Adrenal gland (tissue), 12 donors: Measurements from ENCODE around the gene IL17A. TPM values are rescaled to one million over a fixed set of nuclear protein-coding genes. Genes with fewer than 3 reads are reported as not detected.
"Not testable (repeated sequence)": the region's sequence is repeated elsewhere in the genome, so short reads cannot be mapped to it uniquely, and the experiment has no call there.

ENCODE experiments used
- DNase-seq, 7 donors: peaks; one replicate each; pipeline ENCODE4 v3.0.0-alpha.2; 2019 to 2020
- H3K27ac ChIP-seq, 5 donors: fragments of 200-600 bp; sonication (generic) in 4 of 5; 1 replicate in 3 of 5; 2 replicates in 2 of 5; pipeline versions ENCODE4 v1.5.1 to v1.8.0; 2016 to 2020; ENCODE audit warnings: mild to moderate bottlenecking in 1 of 5
- H3K27me3 ChIP-seq: fragments of 200-600 bp; 2 replicates; pipeline ENCODE4 v1.8.0; 2021
- H3K36me3 ChIP-seq, 2 donors: fragments of 200-600 bp; replicated peaks in 1 of 2; 1 replicate in 1 of 2; 2 replicates in 1 of 2; pipeline versions ENCODE4 v1.5.1 to v1.8.0; 2018 to 2022
- H3K4me1 ChIP-seq, 2 donors: fragments of 200-600 bp; replicated peaks in 1 of 2; 1 replicate in 1 of 2; 2 replicates in 1 of 2; pipeline versions ENCODE4 v1.5.1 to v1.8.0; 2018 to 2021
- H3K4me3 ChIP-seq, 4 donors: fragments of 200-600 bp; sonication (generic) in 3 of 4; one replicate each; pipeline ENCODE4 v1.5.1; 2016 to 2018
- H3K9me3 ChIP-seq, 3 donors: fragments of 200-600 bp; sonication (generic) in 1 of 3; replicated peaks in 1 of 3; 1 replicate in 2 of 3; 2 replicates in 1 of 3; pipeline versions ENCODE4 v1.5.1 to v1.8.0; 2016 to 2021
- POLR2A ChIP-seq, 2 donors: fragments of 450-650 bp; IDR thresholded peaks; one replicate each; pipeline ENCODE4 v1.6.1; 2017; ENCODE audit warnings: antibody characterized with exemption in 2 of 2, mild to moderate bottlenecking in 2 of 2, moderate library complexity in 1 of 2
- WGBS, 4 donors: extraction: QIAGEN DNeasy Blood & Tissue Kit in 2 of 4; methylation state at CpG; one replicate each; pipeline versions ENCODE4 v1.1.5 to v1.1.7; 2013 to 2017; 5-methylcytosine and 5-hydroxymethylcytosine counted together
- intact Hi-C, 2 donors: fragments of 100-400 bp; cut with DNase I; formaldehyde crosslinking; loops; one replicate each; pipeline versions ENCODE4 v1.14.1 to v1.15.0; 2022 to 2023
- polyA plus RNA-seq, 3 donors: library from polyadenylated mRNA; stranded (reverse); fragments of 200-250 nt in 2 of 3; fragments of 350-450 nt in 1 of 3; fragmentation: Illumina TruSeq in 1 of 3; extraction: RNeasy Lipid Tissue Mini Kit (QIAGEN cat#74804) in 1 of 3; gene quantifications; one replicate each; pipeline ENCODE4 v1.2.3, GENCODE V29; 2013 to 2014
- total RNA-seq, 9 donors: library from RNA; depleted of rRNA in 4 of 9; stranded (reverse); fragments of >200 nt in 4 of 9; fragments of 120-200 nt in 1 of 9; fragmentation: NEBNext Ultra II Directional in 1 of 9; extraction: Animal tissue kit (Norgen Biotek cat#: 25700) in 1 of 9; gene quantifications; one replicate each; pipeline versions ENCODE4 v1.1.0 to v1.2.4, GENCODE V29; 2013 to 2023
- TF ChIP-seq, protein P1 (sequence below), 6 experiments: fragments of 450-650 bp in 4 of 6; fragments of 200-600 bp in 2 of 6; sonication (generic) in 1 of 6; IDR thresholded peaks; 1 replicate in 5 of 6; 2 replicates in 1 of 6; pipeline versions ENCODE4 v1.5.1 to v1.8.0; 2016 to 2021; ENCODE audit warnings: antibody characterized with exemption in 6 of 6, mild to moderate bottlenecking in 2 of 6, moderate library complexity in 1 of 6
- donor health status: healthy with polysubstance abuse.
- donor health status: Bipolar disorder and iron deficiency.
- donor health status: DM: yes; HTN: yes; CAD: no.
- donor health status: DM: no; HTN: no; CAD: no.
- donor health status: DM: no; HTN: no; CAD: no.
- donor health status: DM: yes; HTN: yes; CAD: no.

Gene IL17A
- total and polyA plus RNA-seq, 12 donors, result not detected

DNA sequence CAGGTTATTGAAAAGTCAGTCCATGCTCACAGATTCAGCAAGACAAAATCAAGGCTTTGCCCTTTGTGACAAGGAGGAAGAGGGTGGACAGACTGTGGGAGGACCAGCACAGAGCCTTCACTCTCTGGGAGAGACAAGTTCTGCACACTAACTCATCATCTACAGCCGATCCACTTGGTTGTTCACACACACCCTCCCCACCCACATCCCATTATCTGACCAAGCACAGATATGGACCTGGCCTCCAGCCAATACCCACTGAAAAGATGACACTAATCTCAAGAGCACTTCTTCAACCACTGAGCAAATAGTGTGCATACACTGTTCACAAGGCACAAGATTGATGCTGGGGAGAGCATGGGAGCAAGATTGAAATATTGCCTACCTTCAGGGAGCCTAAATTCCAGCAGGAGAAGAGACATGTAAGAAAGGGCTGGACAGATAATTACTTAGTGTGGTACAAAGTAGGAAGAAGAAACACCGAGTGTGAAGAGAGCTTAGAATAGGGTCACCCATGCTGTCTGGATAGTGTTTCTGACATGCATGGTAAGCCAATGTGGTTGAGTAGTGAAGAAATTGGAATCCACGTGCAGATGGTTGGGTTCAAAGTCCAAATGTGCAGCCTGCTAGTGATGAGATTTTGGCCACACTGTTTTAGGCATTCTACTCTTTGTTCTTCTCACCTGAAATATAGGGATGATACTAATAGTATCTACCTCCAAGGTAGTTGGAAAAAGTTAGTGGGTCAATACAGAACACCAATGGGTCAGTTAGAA, 21.7 kb upstream of the IL17A start:
- WGBS, 4 donors, result 50 to 69% (median 56%) methylated on average over 3 of the region's 3 CpGs
- Histone ChIP-seq H3K27ac (no peak overlapping the region), H3K9me3 (no peaks in the 10 kb centered on the region), H3K27me3 (no peaks in the 10 kb centered on the region), H3K4me1 (no peaks in the 10 kb centered on the region), H3K36me3 (no peaks in the 10 kb centered on the region), H3K4me3 (no peak overlapping the region)
- no peak for DNase-seq
- TF ChIP-seq, protein P1, sequence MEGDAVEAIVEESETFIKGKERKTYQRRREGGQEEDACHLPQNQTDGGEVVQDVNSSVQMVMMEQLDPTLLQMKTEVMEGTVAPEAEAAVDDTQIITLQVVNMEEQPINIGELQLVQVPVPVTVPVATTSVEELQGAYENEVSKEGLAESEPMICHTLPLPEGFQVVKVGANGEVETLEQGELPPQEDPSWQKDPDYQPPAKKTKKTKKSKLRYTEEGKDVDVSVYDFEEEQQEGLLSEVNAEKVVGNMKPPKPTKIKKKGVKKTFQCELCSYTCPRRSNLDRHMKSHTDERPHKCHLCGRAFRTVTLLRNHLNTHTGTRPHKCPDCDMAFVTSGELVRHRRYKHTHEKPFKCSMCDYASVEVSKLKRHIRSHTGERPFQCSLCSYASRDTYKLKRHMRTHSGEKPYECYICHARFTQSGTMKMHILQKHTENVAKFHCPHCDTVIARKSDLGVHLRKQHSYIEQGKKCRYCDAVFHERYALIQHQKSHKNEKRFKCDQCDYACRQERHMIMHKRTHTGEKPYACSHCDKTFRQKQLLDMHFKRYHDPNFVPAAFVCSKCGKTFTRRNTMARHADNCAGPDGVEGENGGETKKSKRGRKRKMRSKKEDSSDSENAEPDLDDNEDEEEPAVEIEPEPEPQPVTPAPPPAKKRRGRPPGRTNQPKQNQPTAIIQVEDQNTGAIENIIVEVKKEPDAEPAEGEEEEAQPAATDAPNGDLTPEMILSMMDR (IDR thresholded peaks at IDR 0.05), result no peak
- no peak for TF ChIP-seq POLR2A (IDR thresholded peaks at IDR 0.05)
- intact Hi-C loops, result no loop called here

DNA sequence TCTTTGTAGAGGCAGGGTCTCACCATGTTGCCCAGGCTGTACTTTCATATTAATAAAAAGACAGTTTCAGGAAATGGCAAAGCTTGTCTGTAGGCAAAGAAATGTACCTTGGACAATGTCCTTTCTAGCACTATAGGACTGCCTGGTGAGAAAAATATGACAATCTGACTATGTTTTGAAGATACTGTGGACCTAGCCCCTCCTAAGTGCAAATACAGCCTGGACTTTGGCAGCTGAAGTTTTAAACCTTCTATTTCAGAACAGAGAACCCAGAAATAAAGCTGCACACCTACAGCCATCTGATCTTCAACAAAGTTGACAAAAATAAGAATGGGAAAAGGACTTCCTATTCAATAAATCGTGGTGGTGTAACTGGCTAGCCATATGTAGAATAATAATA, 18.9 kb upstream of the IL17A start:
- Histone ChIP-seq H3K9me3 (no peaks in the 10 kb centered on the region), H3K27me3 (no peaks in the 10 kb centered on the region), H3K36me3 (no peaks in the 10 kb centered on the region), H3K4me3 (no peak overlapping the region), H3K4me1 (no peaks in the 10 kb centered on the region), H3K27ac (no peak overlapping the region)
- WGBS, 4 donors, result 81 to 92% (median 85%) methylated on average over 1 of the region's 1 CpG
- no peak for DNase-seq
- intact Hi-C loops, result no loop called here
- TF ChIP-seq, protein P1 (IDR thresholded peaks at IDR 0.05), result no peak
- TF ChIP-seq POLR2A (IDR thresholded peaks at IDR 0.05), result no peak

DNA sequence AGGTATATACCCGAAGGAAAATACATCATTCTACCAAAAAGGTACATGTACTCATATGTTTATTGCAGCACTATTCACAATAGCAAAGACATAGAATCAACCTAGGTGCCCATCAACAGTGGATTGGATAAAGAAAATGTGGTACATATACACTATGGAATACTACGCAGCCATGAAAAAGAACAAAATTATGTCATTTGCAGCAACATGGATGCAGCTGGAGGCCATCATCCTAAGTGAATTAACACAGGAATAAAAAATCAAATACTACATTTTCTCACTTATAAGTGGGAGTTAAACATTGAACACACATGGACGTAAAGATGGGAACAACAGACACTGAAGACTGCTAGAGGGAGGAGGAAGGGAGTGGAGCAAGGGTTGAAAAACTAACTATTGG, 17.8 kb upstream of the IL17A start:
- H3K27ac ChIP-seq, H3K4me1 ChIP-seq, DNase-seq, H3K27me3 ChIP-seq, H3K4me3 ChIP-seq, H3K36me3 ChIP-seq, H3K9me3 ChIP-seq, intact Hi-C loops: not testable (repeated sequence)
- 29 to 32% (median 30%) methylated on average over 3 of the region's 3 CpGs for WGBS, 4 donors

DNA sequence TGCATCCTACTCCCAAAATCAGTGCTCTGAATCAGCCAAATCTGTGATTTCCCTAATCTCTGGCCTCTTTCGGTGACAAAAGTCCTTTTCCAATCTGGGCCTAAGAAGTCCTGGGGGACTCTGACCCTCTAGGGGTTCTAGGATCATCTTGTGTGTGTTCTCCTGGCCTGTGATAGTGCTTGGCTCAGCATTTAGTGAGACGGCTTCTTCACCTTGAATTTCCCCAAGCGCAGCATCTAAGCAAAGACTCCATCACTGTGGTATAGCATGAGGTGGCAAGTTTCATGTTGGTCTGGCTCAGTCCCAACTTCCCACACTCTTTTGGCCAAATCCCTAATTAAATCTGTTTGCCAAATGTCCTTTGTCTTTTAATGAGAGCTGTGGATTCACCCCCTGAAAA, 12.1 kb upstream of the IL17A start:
- Histone ChIP-seq H3K27ac (no peak overlapping the region), H3K9me3 (no peaks in the 10 kb centered on the region), H3K27me3 (no peaks in the 10 kb centered on the region), H3K4me1 (no peaks in the 10 kb centered on the region), H3K4me3 (no peak overlapping the region), H3K36me3 (no peaks in the 10 kb centered on the region)
- intact Hi-C loops, result no loop called here
- WGBS, 4 donors, result 79 to 86% (median 79%) methylated on average over 3 of the region's 3 CpGs
- no peak for DNase-seq
- TF ChIP-seq POLR2A (IDR thresholded peaks at IDR 0.05), result no peak
- TF ChIP-seq, protein P1 (IDR thresholded peaks at IDR 0.05), result no peak

DNA sequence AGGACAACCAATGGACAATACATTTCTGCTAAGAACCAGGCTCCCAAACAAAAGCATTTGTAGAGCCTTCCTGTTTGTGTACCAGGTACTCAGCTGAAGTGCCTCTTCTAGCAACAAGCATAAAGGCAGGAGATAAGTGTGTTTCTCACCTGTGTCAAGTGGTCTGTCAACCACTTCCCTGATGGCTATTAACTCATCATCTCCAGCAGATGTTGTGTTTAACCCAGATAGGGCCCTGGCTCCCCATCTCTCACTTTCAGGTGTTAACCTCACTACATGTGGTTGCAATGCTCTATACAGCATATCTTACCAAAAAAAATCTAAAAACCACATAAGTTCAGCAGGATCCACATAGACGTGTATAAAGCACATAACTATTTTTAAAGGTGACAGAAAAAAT, 9.6 kb upstream of the IL17A start:
- no peak for DNase-seq
- no peaks in the 10 kb centered on the region for H3K9me3 ChIP-seq
- intact Hi-C loops, result no loop called here
- no peak overlapping the region for H3K27ac ChIP-seq
- no peak overlapping the region for H3K4me3 ChIP-seq
- TF ChIP-seq, protein P1 (IDR thresholded peaks at IDR 0.05), result no peak
- TF ChIP-seq POLR2A (IDR thresholded peaks at IDR 0.05), result no peak
- H3K27me3 ChIP-seq, result no peaks in the 10 kb centered on the region
- no peaks in the 10 kb centered on the region for H3K36me3 ChIP-seq
- 34 to 56% (median 41%) methylated on average over 1 of the region's 1 CpG for WGBS, 4 donors
- H3K4me1 ChIP-seq, result no peaks in the 10 kb centered on the region
